NCI-H2227 treated with DMSO at 0.1 percent for 48 hours (cell line): ENCODE measurements around the gene SNX25.
"Not testable (repeated sequence)": the region's sequence is repeated elsewhere in the genome, so short reads cannot be mapped to it uniquely, and the experiment has no call there.

Source experiments
- DNase-seq: peaks from one replicate; lab custom pipeline; 2025; lab: John Stamatoyannopoulos, UW

Gene SNX25

GRCh38 chr4:185209031-185209851, at the start of gene SNX25:
Gene SNX25 (plus strand): TSS chr4:185209598. CDS start chr4:185209827, 229 bp downstream.
- peak; percentile 77 for DNase-seq

GRCh38 chr4:185165605-185166063, 43.8 kb upstream of the SNX25 start:
- DNase-seq: no peak

- DNase-seq: no peak
These were observed 42.2 kb upstream of the SNX25 start for GRCh38 chr4:185167234-185167633.

GRCh38 chr4:185171373-185172071, 37.9 kb upstream of the SNX25 start:
- DNase-seq: no peak

GRCh38 chr4:185179488-185179887, 29.9 kb upstream of the SNX25 start:
- DNase-seq: no peak

- no peak for DNase-seq
These were observed 27.2 kb upstream of the SNX25 start for GRCh38 chr4:185182239-185182638.

- DNase-seq: peak; percentile 77
These were observed 25.6 kb upstream of the SNX25 start for GRCh38 chr4:185183622-185184281.

GRCh38 chr4:185186769-185187168, 22.6 kb upstream of the SNX25 start:
- no peak for DNase-seq

- DNase-seq: no peak
These were observed 19.6 kb upstream of the SNX25 start for GRCh38 chr4:185189606-185190305.

- no peak for DNase-seq
These were observed 19.0 kb upstream of the SNX25 start for GRCh38 chr4:185190306-185190856.

- DNase-seq: no peak
These were observed 17.3 kb upstream of the SNX25 start for GRCh38 chr4:185192059-185192458.

GRCh38 chr4:185194924-185195888, 14.2 kb upstream of the SNX25 start:
- DNase-seq: no peak

- no peak for DNase-seq
These were observed 13.0 kb upstream of the SNX25 start for GRCh38 chr4:185196437-185196836.

GRCh38 chr4:185198189-185198588, 11.2 kb upstream of the SNX25 start:
- not testable (repeated sequence) for DNase-seq

GRCh38 chr4:185201977-185202962, 7.1 kb upstream of the SNX25 start:
- DNase-seq: no peak

GRCh38 chr4:185202984-185203485, 6.4 kb upstream of the SNX25 start:
- DNase-seq: no peak

GRCh38 chr4:185203486-185204237, 5.7 kb upstream of the SNX25 start, which contains the start of gene CFAP97:
Gene CFAP97 (minus strand): TSS chr4:185204000. CDS start chr4:185191196, 12,804 bp downstream.
- peak; percentile 69 for DNase-seq

- peak; percentile 27 for DNase-seq
These were observed 5.0 kb upstream of the SNX25 start for GRCh38 chr4:185204238-185204910.
